HG03521 (cell line): ENCODE measurements around the gene VMO1.

Experiments used
- ATAC-seq: cut with Tn5 transposase; IDR thresholded peaks from one replicate; pipeline ENCODE4 v1.9.1; 2021; ENCODE audit warnings: mild to moderate bottlenecking, moderate library complexity; ENCODE audit not compliant: unreplicated experiment

The VMO1 gene

DNA sequence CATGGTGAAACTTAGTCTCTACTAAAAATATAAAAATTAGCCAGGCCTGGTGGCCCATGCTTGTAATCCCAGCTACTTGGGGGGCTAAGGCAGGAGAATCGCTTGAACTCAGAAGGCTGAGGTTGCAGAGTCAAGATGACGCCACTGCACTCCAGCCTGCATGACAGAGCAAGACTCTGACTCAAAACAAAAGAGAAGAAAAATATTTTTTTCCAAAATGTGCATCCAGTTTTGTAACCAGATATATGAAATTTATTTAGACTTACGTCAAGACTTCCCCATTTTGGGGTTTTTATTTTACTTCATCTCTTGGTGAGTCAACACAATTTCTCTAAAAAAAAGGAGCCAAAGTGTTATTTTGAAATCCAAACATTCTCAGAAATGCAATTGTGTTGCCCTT, 20.0 kb downstream of the VMO1 start:
- no peak for ATAC-seq

DNA sequence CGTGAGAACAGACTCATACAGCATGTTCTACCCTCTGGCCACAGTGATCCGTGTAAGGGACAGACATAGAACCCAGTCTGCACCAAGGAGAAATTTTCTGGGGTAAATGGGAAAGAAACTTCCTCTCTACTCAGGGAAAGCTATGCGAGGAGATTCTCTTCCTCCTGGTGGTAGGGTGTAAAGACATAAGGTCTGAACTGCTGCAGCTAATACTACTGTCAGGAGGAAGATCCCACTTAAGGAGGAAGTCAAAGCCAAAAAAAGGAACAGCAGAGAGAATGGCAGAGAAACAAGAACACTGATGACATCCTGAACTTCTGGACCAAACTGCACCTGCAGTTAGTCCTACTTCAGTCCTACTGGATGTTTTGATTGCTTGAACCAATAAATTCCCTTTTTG, 21.6 kb downstream of the VMO1 start:
- no peak for ATAC-seq

GRCh38 chr17:4759776-4760236, 26.4 kb downstream of the VMO1 start:
- ATAC-seq, result no peak

- ATAC-seq, result no peak
Measured at GRCh38 chr17:4753392-4753791, 32.8 kb downstream of the VMO1 start.

DNA sequence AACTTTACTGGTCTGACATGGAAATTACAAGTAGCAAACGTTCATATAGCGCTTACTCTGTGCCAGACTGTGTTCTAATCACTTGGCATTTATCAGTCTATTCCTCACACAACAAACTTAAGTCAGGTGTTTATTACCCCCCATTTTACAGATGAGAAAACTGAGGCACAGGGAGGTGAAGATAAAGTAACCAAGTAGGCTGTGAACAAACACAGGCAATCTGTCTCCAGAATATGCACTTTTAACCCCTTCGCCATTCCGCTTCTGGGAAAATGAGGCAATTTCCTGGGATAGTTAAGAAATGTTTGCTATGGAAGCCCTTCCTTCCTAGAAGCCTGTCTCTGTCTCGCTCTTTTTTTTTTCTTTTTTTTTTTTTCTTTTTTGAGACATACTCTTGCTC, 34.2 kb downstream of the VMO1 start:
- no peak for ATAC-seq

- ATAC-seq, result no peak
Measured at GRCh38 chr17:4750606-4751005, 35.6 kb downstream of the VMO1 start.

- ATAC-seq, result no peak
Measured at GRCh38 chr17:4748686-4749085, 37.5 kb downstream of the VMO1 start.

DNA sequence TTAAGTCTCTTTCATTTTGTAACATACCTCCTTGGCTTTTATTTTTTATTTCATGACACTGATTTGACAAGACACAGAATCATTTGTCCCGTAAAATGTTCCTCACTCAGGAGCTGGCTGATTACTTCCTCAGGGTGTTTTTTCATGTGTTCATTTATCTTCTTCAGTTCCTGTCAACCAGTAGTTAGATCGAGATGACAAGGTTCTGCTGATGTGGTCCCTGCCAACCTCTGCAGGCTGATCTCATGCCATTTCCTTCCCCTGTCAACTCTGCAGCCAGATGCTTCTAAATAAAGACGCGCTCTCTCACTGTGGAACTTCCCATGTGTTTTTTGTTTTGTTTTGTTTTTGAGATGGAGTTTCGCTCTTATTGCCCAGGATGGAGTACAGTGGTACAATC, 38.3 kb downstream of the VMO1 start:
- no peak for ATAC-seq

- ATAC-seq, result no peak
Measured at GRCh38 chr17:4744999-4745969, 40.9 kb downstream of the VMO1 start.

GRCh38 chr17:4743898-4744297, 42.3 kb downstream of the VMO1 start:
- no peak for ATAC-seq

GRCh38 chr17:4743216-4743615, 42.9 kb downstream of the VMO1 start:
- no peak for ATAC-seq

DNA sequence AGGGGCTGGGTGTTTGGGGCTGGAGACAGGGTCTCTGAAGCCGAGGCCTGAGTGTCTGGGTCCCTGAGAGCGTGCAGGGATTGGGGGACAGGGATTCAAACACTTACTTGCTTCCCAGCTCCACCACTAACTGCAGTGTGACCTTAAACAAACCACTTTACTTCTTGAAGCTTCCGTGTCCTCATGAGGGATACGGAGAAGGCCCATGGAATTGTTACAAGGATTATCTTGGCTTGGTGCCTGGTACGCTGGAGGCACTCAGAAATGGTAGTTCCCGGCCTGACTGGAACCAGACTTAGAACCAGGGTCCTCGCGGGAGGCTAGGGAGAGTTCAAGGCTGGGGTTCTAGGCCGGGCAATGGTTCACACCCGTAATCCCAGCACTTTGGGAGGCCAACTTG, 43.5 kb downstream of the VMO1 start:
- ATAC-seq, result no peak

DNA sequence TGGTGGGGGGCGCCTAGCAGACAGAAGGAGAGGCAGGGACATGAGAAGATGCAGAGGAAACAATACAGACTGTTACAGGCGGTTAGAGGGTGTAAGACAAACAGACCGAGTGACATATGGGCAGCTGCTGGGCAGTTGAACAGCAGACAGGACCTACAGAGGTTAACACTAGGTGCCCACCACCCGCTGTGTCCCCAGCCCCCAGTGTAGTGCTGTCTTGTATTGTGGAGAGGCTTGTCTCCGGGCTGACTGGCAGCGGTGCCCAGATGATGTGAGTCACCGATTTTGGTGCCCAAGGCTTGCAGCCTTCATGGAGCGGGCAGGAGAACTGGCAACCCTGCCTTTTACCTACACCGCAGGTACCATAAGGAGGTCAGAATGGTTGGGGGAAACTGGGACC, 44.0 kb downstream of the VMO1 start:
- no peak for ATAC-seq

- ATAC-seq, result no peak
Measured at GRCh38 chr17:4741544-4741943, 44.6 kb downstream of the VMO1 start.

DNA sequence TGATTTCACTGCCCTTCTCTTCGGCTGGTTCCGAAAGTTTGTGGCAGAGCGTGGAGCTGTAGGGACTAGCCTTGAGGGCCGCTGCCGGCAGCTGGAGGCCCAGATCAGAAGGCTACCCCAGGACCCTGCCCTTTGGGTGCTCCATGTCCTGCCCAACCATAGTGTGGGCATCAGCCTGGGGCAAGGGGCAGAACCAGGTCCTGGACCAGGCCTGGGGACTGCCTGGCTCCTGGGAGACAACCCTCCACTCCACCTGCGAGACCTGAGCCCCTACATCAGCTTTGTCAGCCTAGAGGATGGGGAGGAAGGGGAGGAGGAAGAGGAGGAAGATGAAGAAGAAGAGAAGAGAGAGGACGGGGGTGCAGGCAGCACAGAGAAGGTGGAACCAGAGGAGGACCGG, 45.6 kb downstream of the VMO1 start:
- no peak for ATAC-seq

- no peak for ATAC-seq
Measured at GRCh38 chr17:4740025-4740351, 46.2 kb downstream of the VMO1 start.

DNA sequence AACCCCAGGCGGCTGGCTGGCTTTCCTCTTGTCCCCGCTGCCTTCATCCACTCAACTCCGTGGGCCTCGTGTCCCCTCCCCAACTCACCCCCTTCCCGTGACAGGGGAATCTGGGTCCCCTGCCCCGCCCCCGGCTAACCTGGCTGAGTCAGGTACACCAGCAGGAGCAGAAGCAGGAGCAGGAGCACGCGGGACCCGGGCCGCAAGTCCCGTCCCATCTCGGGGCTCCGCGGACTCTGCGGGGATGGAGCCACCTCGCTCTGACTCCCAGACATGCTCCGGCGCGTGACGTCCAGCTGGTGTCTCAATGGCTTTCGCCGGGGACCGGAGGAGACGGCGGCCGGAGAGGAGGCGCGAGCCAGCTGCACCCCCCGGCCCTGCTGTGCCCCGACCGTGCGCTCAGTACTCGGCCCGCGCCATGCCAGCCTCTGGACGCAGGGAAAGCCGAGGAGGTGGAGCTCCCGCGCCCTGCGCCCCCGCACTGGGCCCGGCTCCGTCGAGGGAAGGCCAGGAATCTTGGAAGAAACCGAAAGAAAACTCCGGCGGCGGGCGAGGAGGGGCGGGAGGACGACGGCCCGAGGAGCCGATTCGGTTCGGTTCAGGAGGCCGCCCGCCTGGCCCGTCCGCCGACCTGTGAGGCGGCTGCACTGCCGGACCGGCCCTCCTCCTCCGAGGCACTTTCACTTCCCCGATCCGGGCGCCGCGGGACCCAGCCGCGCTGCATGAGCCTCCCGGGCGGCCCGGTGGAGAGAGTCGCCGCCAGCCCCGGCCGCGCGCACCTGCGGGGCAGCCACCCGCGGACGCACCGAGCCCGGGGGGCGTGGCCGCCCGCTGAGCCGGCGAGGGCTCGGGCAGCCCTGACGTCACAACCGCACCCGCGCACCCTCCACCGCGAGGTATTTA, 46.8 kb downstream of the VMO1 start, which contains the start of the genes CXCL16 and ZMYND15:
TSS of gene CXCL16 (minus strand) at position 807 of the 903 bp plus-strand sequence. CDS start at position 218, 589 bp downstream.
TSS of gene ZMYND15 (plus strand) at position 712 of the 903 bp plus-strand sequence. CDS start 716 bp downstream, outside the sequence.
- no peak for ATAC-seq

- no peak for ATAC-seq
Measured at GRCh38 chr17:4738136-4739121, 47.7 kb downstream of the VMO1 start.

GRCh38 chr17:4735876-4736651, 50.1 kb downstream of the VMO1 start:
- ATAC-seq, result no peak
